ENCODE measurements around the gene ACER3. TPM values are rescaled to one million over a fixed set of nuclear protein-coding genes. Genes with fewer than 3 reads are reported as not detected.

The ACER3 gene
- total and polyA plus RNA-seq, 4 donors, result 1.9 to 5.9 (median 4.2) TPM

DNA sequence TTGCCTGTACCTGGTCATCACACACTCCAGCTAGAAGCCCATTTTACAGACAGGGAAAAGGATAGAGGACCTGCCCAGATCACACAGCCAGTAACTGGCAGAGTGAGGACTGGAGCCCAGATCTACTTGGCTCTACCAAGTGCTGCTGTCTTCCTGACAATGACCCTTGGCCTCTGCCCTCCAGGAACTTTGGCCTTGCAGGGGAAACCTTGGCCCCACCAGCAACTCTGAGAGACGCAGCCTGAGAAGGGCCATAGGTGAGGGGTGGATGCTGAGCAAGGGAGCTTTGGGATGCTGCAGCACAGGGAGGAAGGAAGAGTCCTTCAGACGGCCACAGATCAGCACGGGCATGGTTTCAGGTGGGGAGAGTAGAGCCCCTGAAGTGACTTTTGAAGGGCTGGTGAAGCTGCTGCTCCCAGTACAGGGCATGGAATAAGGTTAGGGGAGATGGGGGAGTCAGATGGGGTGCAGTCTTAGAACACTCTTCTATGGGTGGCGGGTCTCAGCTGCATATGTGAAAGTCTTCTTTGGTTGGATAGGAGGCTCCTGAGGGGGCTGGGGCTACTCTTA, 204.0 kb downstream of the ACER3 start (continued):
- no peak for TF ChIP-seq ZBTB33 (IDR thresholded peaks at IDR 0.05)

GRCh38 chr11:77065878-77066228, 205.1 kb downstream of the ACER3 start:
- H3K4me3 ChIP-seq (ENCODE audit: low read depth in 1 of 3, low read length in 3 of 3), result peak overlapping the region in 2 of 3 donors; percentile 59 to 64
- peak overlapping the region; percentile 94 for H3K27ac ChIP-seq (ENCODE audit: low read depth in 1 of 2, low read length in 2 of 2)
- peaks cover 11 to 68% (median 52%) of the 10 kb centered on the region in 4 donors for H3K4me1 ChIP-seq (ENCODE audit: control insufficient read depth in 4 of 4, insufficient read depth in 4 of 4, low read length in 3 of 4)
- no peaks in the 10 kb centered on the region for H3K36me3 ChIP-seq (ENCODE audit: control insufficient read depth in 4 of 4, insufficient read depth in 3 of 4, low read depth in 1 of 4, low read length in 3 of 4)
- no peak for DNase-seq (ENCODE audit: low spot score)
- peak overlapping the region; percentile 65 to 88 for H3K9ac ChIP-seq (ENCODE audit: low read depth in 1 of 2, low read length in 2 of 2)
- H3K9me3 ChIP-seq (ENCODE audit: control insufficient read depth in 4 of 4, low read length in 3 of 4), result no peaks in the 10 kb centered on the region
- no peaks in the 10 kb centered on the region for H3K27me3 ChIP-seq (ENCODE audit: control insufficient read depth in 4 of 4, insufficient read depth in 4 of 4, low read length in 3 of 4)
- TF ChIP-seq RAD21 (IDR thresholded peaks at IDR 0.05) (peak; percentile 15 to 24), HNF4G (IDR thresholded peaks at IDR 0.05) (no peak), FOXA1 (IDR thresholded peaks at IDR 0.05) (no peak), GABPA (IDR thresholded peaks at IDR 0.05 in 1 of 2, conservative IDR thresholded peaks at IDR 0.05 in 1 of 2) (no peak), ZBTB33 (IDR thresholded peaks at IDR 0.05) (no peak), TAF1 (conservative IDR thresholded peaks at IDR 0.05) (peak; percentile 72), HNF4A (conservative IDR thresholded peaks at IDR 0.05) (peak; percentile 55 to 68), REST (IDR thresholded peaks at IDR 0.05) (peak; percentile 82), NR2F2 (IDR thresholded peaks at IDR 0.05) (no peak), RXRA (IDR thresholded peaks at IDR 0.05) (peak; percentile 51 to 63), SP1 (IDR thresholded peaks at IDR 0.05) (peak; percentile 64), ATF3 (IDR thresholded peaks at IDR 0.05) (no peak), JUND (IDR thresholded peaks at IDR 0.05) (peak in 1 of 2 donors; percentile 37), YY1 (IDR thresholded peaks at IDR 0.05) (peak; percentile 84), EGR1 (IDR thresholded peaks at IDR 0.05; ENCODE audit: low read depth in 2 of 2) (peak in 1 of 2 donors; percentile 36), FOXA2 (IDR thresholded peaks at IDR 0.05) (no peak)
- TF ChIP-seq, protein P1, sequence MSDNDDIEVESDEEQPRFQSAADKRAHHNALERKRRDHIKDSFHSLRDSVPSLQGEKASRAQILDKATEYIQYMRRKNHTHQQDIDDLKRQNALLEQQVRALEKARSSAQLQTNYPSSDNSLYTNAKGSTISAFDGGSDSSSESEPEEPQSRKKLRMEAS (IDR thresholded peaks at IDR 0.05), result no peak
- TF ChIP-seq, protein P2, sequence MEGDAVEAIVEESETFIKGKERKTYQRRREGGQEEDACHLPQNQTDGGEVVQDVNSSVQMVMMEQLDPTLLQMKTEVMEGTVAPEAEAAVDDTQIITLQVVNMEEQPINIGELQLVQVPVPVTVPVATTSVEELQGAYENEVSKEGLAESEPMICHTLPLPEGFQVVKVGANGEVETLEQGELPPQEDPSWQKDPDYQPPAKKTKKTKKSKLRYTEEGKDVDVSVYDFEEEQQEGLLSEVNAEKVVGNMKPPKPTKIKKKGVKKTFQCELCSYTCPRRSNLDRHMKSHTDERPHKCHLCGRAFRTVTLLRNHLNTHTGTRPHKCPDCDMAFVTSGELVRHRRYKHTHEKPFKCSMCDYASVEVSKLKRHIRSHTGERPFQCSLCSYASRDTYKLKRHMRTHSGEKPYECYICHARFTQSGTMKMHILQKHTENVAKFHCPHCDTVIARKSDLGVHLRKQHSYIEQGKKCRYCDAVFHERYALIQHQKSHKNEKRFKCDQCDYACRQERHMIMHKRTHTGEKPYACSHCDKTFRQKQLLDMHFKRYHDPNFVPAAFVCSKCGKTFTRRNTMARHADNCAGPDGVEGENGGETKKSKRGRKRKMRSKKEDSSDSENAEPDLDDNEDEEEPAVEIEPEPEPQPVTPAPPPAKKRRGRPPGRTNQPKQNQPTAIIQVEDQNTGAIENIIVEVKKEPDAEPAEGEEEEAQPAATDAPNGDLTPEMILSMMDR (IDR thresholded peaks at IDR 0.05; ENCODE audit: low read depth, low read length, missing input control), result peak; percentile 3
- 7% methylated on average over 14 of the region's 14 CpGs for WGBS

Data from liver (tissue), 9 donors.